NCI-H69 (cell line): ENCODE data around the gene MCM10.
"Not testable (repeated sequence)": the region's sequence is repeated elsewhere in the genome, so short reads cannot be mapped to it uniquely, and the experiment has no call there.

ENCODE experiments used
- DNase-seq: peaks from one replicate; lab custom pipeline; 2025; lab: John Stamatoyannopoulos, UW

Gene MCM10

DNA sequence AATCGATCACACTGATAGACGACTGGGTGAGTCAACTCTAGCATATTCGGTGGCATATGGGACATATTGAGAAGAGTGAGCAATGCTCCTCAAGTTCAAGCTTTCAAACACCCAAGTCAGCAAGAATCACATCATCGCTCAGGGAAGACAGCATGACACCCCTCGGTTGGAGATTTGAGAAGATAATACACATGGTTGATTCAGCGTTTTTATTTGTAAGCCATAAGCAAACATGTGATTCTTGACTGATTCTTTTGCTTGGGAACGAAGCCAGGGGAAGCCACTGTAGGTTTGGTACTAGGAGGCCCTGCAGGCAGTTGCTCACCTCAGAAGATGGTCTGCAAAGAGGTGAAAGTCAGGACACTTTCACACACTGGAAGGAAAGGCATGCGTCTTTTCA lies 60.2 kb downstream of the MCM10 start:
- no peak for DNase-seq

DNA sequence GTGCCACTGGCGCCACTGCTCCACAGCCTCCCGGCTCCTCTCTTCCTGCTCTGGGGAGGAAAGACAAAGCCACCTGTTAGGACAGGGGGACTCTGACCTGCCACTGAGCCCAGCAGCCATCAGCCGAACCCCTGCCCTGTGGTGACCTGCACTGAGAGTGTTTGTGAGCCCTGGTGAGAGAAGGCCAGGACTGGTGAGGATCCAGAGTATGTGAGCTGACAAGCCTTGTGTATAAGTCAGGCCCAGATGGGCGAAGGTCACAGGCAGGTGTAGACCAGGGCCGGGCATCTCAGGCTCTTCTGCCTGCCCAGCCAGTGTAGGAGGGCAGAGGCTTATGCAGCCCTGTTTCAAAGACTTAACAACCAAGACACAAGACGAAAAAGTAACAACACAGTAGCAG lies 60.8 kb downstream of the MCM10 start:
- DNase-seq = no peak

DNA sequence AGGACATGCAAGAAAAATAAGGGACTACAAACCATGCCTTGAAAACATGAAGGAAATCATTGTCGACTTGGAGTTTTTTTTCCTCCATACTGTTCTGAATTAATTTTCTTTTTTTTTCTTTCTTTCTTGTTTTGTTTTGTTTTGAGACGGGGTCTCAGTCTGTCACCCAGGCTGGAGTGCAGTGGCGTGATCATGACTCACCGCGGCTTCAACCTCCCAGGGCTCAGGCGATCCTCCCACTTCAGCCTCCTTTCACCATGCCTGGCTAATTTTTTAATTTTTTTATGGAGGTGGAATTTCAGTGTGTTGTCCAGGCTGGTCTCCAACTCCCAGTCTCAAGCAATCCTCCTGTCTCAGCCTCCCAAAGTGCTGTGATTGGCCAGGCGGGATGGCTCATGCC lies 61.2 kb downstream of the MCM10 start:
- no peak for DNase-seq

DNA sequence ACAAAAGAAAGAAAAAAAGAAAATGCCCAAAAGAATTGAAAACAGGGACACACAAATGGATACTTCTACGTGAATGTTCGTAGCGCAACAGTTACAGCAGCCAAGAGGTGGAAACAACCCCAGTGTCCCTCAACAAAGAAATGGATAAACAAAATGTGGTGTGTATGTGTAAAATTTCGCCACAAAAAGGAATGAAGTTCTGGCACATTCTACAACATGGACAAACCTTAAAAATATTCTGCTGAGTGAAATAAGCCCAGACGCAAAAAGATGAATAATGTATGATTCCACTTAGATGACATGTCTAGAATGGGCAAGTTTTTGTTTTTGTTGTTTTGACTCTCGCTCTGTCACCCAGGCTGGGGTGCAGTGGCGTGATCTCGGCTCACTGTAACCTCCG lies 61.9 kb downstream of the MCM10 start:
- DNase-seq = no peak

DNA sequence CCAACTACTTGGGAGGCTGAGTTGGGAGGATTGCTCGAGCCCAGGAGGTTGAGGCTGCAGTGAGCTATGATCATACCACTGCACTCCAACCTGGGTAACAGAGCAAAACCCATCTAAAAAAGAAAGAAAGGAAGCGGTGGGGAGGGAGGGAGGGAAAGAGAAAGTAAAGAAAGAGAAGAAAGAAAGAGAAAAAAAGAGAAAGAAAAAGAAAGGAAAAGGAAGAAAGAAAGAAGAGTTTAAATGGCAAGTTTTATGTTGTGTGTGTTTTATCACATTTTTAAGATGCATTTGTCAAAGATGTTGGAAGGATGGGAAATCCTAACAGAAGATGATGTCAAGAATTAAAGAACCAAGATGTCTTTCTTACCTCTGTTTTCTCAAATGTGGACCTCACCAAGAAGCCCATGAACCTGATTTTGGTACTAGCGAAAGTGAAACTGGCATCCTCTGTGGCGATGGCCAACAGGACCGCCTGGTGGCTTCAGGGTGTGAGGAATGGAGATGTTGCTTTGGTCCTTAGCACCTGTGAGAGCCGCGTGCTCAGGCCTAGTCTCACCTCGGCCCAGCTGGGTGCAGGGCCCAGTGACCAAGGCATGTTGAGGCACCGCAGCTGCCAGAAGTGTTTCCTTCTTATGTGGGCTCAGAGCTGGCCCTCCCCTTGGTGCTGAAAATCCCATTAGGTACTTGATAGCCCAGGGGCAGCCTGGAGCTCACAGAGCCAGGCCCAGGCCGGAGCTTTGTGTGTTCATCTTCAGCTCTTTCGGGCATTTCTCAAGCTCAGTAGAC lies 63.0 kb downstream of the MCM10 start:
- no peak for DNase-seq

DNA sequence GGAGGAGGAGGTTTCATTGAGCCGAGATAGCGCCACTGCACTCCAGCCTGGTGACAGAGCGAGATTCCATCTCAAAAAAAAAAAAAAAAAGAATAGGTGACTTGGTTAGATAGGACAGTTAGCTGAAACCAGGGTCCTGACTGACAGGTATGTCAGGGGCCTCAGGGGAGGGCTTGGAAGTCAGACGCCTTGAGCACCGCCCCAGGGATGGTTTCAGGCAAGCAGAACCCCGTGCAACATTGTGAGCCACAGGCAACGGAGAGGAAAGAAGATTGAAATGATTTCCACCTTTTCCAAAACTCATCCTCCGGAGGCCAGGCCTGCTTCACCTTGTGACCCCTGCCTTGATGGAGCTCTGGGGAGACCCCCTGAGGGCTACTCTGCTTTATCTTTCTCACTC lies 64.2 kb downstream of the MCM10 start:
- DNase-seq = no peak

DNA sequence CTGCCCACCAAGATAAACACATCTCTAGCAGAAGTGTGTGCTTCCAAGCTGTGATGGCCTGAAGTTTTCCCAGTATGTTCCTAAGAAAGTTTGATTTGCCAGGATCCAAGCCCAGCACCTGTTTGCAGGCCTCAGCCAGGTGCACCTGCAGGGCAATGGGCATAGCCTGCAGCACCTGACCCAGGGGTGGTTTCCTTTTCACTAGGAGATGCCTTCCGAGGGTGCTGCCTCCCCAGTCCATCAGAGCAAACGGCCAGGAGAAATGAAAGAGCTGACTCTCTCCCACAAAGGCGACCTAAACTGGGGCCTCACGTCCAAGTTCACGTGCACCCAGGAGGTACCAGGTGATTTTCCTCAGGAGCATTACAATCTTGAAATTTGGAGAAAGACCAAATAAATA lies 65.7 kb downstream of the MCM10 start:
- no peak for DNase-seq

DNA sequence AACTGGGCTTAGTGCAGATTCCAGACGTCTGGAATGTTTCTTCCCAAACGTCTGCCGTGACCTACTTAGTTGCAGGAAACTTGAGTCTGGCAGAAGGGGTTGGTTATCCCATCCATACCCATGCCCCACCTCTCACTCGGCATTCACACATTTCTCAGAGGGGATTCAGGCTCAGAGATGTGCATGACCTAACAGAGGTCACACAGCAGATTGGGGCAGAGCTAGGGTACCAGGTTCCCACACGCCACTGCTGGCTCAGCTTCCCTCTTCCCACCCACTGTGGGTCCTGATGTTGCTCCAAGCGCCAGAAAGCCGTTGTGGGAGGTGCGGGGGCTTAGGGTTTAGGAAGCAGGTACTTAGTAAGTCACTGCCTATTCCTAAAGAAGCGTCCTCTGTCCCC lies 69.8 kb downstream of the MCM10 start:
- no peak for DNase-seq

DNA sequence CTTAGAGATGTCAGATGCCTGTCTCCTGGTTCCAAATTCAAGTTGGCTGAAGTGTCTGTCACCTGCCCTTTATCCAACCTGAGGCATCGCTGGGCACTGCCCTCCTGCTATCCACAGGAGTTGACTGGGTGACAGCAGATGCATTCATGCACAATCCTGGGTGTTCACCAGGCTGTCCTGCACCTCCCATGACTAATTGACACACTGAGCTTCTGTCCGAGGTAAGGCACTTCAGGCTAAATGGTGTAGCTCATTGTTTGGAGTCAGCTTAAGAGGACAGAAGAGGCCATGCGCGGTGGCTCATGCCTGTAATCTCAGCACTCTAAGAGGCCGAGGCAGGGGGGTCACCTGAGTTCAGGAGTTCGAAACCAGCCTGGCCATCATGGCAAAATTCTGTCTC lies 70.5 kb downstream of the MCM10 start:
- no peak for DNase-seq

DNA sequence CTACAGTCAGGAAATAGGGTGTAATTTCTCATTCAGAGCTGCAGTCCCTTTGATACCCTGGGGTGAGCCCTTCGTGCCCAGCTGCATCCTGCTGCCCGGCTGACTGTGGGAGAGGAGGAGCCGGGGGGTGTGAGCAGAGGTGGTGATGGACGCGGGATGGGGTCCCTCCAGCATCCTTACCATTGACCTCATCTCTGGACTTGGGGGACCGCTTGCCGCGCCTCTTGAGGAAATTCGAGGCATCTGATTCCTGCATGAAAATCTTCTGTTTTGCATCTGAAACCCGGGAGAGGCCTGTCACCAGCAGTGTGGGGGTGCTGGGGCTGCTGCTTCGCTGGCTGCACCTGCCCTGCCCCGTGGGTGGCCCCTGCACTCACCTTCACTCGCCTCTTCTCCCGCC lies 72.0 kb downstream of the MCM10 start:
- DNase-seq = no peak

DNA sequence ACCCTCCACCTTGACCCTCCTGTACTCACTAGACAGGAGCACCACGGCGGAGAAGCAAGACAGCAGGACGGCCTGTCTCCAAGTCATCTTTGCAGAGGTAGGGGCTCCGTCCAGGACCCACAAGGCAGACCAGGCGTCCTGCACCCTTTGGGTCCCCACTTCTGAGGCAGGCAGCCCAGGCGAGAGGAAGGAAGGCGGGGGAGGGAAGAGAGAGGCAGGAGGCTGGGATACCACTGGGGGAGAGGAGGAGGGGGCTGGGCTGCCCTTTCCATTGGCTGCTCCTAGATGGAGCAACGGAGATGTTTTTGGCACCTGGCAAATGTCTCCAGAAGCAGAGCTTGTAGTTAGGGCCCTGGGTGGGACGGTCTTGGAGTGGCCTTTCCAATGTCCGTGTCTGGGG lies 72.8 kb downstream of the MCM10 start, which contains the start of gene UCMA:
Gene UCMA (minus strand): TSS at position 203 of the 400 bp plus-strand sequence. CDS start 116 bp downstream, at position 87.
- DNase-seq = no peak

DNA sequence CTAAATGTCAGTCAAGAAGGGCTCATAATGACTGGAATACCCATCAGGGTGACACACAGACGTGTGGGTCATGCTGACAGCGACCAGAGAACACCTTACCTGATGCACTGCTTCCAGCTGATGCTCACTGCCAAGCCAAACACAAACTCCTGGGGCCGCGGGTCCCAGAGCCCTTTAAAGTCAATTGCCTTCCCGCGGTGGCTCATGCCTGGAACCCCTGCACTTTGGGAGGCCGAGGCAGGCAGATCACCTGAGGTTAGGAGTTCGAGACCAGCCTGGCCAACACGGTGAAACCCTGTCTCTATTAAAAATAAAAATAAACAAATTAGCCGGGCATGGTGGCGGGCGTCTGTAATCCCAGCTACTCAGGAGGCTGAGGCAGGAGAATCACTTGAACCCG lies 73.4 kb downstream of the MCM10 start:
- DNase-seq = not testable (repeated sequence)

DNA sequence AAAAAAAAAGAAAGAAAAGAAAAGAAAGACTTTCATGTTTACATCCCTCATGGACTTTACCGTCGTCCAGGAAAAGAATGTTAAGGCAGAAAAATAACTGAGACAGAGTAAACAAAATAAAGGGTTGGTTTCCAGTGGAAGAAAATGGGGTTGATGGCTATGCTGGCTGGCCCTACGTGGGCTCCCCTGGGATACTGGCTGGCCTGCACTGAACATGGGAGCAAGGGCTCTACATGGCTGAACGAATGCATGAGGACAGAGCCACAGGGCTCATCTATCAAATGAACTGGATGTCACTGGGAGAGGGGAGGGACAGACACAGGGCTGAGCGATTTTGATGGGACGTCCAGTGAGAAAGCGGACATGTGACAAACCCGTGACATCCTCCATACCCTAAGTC lies 75.3 kb downstream of the MCM10 start:
- no peak for DNase-seq

DNA sequence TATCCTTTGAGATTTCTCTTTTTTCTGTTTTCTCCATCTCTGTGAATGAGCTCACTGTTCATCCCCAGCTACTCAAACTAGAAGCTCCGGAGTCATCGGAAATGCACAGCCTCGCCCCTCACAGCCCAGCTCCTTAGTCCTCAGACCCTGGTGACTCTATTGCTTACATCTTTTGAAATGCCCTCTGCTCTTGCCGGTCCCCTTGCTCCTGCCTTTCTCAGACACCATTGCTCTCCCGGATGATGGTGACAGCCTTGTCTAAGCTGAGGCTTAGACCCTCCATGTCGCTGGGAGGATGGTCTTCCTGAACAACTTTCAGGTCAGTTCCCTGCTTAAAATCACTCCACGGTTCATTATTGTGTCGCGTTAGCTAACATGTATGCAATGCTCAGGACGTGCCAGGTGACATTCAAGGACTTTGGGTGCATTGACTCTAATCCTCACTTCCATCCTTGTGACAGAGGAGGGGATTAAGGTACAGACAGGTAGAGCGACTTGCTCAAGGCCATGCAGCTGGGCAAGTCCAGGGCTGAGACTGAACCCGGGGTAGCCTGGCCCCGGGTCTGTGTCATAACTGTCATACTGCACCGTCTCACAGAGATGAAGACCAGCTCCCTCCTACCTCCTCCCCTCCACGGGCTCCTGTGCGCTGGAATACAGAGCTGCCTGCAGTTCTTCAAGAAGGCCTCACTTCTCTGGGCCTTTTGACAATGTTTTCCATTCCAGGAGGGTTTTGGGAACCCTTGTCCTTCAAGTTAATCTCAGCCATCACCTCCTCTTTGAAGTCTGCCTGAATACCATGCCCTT lies 77.1 kb downstream of the MCM10 start:
- DNase-seq = no peak

DNA sequence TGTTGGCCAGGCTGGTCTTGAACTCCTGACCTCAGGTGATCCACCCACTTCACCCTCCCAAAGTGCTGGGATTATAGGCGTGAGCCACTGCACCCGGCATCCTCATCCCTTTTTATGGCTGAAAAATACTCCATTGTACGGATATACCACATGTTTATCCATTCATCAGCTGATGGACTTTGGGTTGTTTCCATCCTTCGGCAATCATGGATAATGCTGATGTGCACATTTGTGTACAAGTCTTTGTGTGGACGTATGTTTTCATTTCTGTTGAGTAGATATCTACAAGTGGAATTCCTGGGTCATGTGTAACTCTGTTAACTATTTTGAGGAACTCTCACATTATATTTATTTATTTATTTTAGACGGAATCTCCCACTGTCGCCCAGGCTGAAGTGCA lies 78.6 kb downstream of the MCM10 start:
- no peak for DNase-seq

DNA sequence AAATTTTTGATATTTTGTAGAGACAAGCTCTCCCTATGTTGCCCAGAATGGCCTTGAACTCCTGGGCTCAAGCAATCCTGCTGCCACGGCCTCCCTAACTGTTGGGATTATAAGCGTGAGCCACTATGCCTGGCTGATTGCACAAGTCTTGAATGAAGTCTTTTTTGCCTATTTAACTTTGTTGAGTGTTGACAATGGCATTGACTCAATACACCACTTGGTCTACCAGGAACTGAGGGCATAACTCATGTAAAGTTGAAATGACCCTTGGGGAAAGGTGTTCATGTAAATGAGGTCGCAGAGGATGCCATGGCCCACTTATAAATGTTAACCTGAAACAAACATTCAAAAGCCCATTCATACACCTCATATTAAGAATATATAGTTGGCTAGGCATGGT lies 80.3 kb downstream of the MCM10 start:
- no peak for DNase-seq

DNA sequence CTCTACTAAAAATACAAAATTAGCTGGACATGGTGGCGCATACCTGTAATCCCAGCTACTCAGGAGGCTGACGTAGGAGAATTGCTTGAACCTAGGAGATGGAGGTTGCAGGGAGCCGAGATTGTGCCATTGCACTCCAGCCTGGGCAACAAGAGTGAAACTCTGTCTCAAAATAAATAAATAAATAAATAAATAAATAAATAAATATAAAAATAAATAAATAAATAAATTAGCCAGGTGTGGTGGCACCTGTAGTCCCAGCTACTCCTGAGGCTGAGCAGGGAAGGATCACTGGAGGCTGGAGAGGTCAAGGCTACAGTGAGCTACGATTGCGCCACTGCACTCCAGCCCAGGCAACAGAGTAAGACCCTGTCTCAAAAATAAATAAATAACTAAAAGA lies 80.9 kb downstream of the MCM10 start:
- not testable (repeated sequence) for DNase-seq

DNA sequence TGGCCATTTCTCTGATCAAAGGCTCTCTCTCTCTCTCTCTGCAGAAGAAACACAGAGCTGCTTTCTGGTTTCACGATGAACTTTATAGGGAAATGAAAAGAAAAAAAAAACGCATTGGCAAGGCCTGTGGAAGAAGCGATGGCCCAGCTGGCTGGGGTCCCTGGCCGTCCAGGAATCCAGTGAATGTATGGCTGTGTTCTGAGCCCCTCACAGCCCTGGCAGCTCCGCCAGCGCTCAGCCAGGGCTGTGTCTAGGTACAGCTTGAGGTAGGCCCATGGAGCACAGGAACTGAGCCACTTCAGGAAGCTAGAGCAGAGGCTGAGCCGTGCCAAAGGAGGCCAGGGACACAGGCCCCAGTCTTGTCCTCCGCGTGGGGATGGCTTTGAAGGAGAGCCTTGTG lies 85.9 kb downstream of the MCM10 start:
- no peak for DNase-seq

DNA sequence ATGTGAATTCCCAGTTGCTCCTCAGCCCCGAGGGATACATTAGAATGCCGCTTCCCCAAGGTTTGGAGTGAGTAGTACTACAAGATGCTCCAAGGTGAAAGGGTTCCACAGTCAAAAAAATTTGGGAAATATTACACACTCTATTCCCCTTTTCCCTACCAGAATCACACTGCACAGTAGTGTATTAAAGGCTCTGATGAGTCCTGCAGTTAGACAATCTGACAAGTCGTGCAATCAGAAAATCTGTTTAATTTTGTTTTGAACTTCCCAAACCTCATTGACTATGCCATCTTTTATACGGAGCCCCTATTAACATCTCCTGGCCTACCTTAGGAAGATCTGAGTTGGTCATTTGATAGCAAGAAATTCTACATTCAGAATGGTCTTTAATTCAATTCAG lies 86.4 kb downstream of the MCM10 start:
- no peak for DNase-seq

DNA sequence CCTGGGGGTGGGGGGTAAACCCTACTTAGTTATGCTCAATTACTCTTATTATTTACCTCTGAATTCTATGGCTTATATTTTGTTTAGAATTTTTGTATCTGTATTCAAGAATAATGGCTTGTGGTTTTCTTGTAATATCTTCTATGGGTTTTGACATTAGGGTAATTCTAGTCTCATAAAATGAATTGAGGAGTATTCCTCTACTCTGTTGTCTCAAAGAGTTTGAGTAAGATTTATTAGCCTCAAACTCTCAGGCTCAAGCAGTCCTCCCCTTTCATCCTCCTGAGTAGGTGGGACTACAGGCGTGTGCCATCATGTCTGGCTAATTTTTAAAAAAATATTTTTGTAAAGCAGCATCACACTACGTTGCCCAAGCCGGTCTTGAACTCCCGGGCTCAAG lies 92.4 kb downstream of the MCM10 start:
- no peak for DNase-seq

DNA sequence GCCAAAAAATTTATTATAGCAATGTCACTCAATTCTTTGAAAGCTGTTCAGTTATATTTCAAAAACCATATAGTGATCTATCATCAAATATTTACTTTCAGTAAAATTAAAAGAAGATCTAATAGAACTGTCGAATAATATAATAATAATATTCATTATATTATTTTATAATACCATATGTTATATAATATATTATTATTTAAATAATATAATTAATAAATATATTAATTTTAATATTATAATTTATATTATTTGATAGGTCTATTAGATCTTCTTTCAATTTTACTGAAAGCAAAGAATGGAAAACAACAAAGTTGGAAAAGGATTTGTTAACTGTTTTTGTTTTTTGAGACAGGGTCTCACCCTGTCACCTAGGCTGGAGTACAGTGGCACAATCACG lies 95.3 kb downstream of the MCM10 start:
- no peak for DNase-seq

DNA sequence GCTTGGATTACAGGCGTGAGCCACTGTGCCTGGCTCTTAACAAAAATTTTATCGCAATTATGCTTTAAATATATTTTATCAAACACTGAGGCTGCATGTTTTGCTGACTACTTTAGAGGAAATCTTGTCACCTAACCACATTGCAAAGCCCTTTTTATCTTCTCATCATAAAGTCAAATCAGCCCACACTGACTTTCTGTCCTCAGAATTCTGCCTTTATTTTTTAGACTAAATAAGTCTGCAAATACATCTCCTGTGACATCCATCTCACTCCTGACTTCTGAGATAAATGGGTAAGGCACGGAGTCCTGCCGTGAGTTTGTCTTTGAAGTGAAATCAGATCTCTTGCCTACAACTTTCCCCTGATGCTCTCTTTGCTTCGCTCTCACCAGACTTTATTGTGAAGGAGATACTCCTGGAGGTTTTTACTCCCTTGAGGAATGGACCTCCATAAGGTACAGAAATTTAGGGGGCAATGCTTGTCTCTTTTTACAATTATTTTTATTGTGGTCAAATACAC lies 96.3 kb downstream of the MCM10 start:
- DNase-seq = no peak
